NCI-H748 (cell line): ENCODE results near the gene COL4A1.
A peak's percentile ranks its signal among the peaks of the same experiment; 100 is the strongest.

ENCODE experiments used
- DNase-seq: peaks from one replicate; lab custom pipeline; 2025; ENCODE audit not compliant: unreplicated experiment; lab: John Stamatoyannopoulos, UW

COL4A1 gene

DNA sequence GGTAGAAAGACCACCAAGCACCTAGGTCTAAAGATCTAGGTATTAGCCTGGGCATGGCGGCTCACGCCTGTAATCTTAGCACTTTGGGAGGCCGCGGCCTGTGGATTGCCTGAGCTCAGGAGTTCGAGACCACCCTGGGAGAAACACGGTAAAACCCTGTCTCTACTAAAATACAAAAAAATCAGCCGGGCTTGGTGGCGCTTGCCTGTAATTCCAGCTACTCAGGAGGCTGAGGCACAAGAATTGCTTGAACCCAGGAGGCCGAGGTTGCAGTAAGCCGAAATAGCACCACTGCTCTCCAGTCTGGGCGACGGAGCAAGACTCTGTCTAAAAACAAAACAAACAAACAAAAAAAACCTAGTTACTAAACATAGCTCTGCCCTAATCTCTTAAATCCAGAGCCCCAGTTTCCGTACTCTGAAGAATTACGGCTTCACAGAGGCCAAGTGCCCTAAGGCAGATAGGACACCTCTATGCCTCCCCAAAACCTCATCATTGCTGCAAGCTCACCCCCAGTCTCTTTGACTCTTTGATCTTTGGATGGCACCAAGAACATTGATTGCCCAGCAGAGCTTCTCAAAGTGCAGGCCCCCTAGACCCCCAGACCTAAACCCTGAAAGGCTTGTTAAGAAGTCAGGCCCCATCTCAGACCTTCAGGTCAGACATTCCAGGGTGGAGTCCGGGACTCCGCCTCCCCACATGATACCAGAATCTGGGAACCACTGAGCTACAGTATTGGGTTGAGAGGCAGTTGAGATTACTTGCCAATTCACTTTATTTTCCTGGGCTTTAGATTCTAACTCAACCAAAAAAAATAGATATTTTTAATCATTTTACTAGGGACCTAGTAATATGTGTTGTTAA lies 2.9 kb upstream of the COL4A1 start:
- no peak for DNase-seq

DNA sequence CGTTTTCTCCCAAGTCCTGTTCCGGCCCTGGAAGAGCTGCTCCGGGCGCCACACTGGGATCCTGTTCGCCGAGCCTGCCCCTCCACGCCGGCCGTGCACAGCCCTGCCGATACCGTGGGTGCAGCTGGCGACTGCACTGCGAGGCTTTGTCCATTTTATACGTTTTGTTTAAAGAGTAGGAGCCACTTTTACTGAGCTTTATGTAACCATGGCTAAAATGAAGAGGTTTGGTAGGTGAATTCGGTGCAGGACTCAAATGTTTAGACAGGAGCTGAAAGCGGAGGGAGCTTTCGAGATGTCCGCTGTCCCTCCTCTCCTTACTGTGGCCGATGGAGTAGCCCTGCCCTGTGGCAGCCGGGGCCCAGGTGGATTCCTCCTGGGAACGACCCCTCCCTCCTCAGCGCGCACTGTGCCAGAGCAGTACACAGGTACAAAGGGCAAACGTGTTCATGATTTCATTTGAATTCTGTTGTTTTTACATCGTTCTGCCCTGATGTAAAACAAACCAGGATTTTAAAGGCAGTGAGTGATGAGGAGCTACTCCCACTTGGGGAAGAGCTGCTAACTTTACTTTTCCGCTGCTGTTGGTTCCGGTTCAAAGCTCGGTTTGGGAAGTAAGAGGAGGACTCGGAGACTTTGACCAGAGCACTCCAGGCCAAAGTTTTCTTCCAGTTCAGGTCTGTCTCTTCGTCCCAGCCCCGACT lies 1.9 kb upstream of the COL4A1 start:
- DNase-seq: peak; percentile 57

- peak; percentile 58 for DNase-seq
Measured at GRCh38 chr13:110307767-110308655, 1.1 kb upstream of the COL4A1 start.

GRCh38 chr13:110306340-110306959 lies 507 bp downstream of the COL4A1 start:
- no peak for DNase-seq

DNA sequence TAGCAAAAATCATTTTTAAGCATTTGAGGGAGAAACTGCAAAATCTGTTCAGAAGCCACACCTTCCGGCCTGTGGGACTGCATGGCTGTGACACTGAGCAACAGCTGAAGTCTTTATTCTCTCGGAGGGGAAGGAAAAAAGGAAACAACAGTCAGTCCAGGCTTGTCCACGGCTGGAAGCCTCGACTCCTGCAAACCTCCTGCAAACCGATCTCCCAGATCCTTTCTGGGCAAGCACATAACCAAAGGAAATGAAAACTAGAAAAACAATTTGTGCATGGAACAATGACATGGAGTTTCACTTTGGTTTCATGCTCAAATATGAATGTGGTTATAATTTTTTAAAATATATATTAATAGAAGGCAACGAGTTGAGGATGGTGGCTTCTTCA lies 1.0 kb downstream of the COL4A1 start:
- no peak for DNase-seq

DNA sequence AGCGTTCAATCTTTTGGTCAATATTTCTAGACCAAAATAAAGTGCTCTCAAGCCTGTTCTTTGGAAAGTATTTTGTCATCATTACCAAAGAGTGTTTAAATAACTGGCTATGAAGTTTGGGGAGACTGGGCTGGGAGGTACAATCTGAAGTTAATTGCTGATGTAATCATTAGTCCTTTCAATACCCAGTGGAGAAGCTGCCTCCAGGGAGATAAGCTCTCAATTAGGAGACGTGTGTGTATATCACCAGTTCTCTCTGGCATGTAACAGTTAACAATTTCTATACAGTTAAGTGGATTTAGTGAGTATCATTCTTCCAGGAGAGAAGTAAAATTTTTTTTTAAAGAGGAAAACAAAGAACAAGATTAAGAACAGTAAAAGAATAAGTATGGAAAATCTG lies 1.4 kb downstream of the COL4A1 start:
- DNase-seq: no peak

GRCh38 chr13:110305001-110305400 lies 2.0 kb downstream of the COL4A1 start:
- DNase-seq: no peak

GRCh38 chr13:110304256-110304655 lies 2.7 kb downstream of the COL4A1 start:
- no peak for DNase-seq

DNA sequence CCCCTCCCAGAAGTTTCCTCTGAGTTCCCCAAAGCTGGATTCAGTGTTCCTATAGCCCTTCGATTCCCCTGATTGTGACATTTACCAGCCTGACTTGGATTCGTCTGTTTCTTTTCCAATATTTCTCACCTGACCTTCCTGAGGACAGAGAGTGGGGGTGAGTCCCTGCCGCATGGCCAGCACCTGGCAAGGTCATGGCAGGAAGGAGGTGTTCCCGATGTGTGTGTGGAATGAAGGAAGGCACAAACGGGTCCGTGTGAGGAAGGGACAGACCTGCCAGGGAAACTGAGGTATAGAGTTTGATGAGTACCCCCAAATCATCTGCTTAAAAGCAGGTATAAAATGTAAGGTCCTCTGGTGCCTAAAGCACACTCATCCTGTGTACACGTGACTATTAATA lies 3.3 kb downstream of the COL4A1 start:
- no peak for DNase-seq

GRCh38 chr13:110302997-110303396 lies 4.0 kb downstream of the COL4A1 start:
- DNase-seq: no peak

- DNase-seq: no peak
Measured at GRCh38 chr13:110301606-110302553, 5.1 kb downstream of the COL4A1 start.

DNA sequence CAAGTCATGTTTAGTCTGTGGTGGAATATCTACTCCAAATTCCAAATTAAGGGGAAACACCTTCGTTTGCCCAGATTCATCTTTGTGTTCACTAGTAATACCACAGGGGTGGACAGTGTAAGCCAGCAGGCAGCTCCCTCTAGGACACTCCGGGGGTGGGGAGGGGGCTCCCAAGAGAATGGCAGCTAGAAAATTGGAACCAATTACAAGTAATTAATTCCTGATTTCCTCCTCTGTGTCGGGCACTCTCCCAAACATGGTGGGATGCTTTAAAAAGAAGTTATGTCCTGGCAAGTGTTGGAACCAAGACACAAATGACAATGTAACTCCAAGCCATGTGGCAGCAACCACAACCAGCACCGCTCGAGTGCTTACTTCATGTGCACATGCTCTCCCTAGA lies 5.9 kb downstream of the COL4A1 start:
- no peak for DNase-seq

DNA sequence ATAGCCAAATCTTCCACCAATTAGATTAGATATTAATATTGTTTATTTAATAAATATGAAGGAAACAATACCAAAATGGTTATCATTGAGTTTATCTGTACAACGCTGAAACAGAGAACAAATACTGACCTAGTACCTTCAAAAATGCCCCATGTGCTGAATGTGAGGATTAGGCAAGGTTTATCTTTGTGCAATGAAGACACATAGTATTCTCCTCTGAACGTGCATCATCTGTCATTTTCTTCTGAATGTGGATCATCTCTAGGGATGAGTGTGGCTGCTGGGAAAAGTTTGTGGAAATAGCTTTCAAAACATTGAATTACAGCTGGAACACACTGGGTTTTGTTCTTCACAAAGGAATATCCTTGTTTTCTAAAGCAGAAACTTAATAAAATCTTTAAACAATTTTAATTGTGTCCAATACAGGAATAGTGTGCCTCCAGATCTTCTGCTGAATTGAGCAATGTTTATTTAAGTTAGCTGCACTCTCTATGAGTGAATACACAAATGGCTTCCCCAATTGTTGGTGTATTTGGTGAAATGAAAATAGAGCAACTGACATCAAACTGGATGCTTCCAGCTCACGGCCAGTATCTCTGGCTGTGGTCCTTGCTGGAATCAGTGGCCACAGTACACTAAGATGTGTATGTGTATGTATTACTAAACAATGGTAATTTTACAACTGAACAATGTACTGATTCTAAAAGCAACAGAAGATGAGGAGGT lies 6.7 kb downstream of the COL4A1 start:
- no peak for DNase-seq

- DNase-seq: no peak
Measured at GRCh38 chr13:110299283-110299840, 7.6 kb downstream of the COL4A1 start.

- DNase-seq: no peak
Measured at GRCh38 chr13:110298505-110299282, 8.3 kb downstream of the COL4A1 start.

DNA sequence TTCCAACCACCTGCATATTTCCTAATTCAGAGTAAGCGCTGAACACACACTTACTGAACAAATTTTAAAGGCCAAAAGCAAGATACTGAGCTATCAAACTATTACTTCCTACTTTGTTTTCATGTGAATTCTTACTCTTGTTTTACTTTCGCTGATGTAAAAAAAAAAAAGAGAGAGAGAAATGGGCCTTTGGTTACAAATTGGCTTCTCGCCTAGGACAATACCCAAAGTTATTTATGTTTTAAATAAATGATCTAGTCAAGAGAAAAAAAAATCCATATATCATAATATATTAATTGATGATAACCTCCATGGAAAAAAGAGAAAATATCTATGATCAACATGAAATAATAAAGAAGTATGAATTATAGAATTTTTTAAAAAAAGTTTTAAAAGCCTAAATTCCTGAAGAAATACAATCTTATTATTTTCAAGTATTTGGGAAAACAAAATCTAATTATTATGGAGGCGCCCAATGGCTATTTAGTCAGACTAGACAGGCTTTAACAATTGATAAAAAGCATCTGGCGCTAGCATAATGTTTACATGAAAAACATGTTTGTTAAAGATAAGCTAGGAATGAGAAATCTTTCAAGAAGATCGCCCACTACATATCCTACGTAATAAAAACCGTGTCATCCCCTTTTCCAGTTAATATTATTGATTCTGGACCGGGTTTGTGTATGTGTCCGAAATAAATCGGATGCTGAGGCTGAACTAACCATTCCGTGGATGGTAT lies 9.0 kb downstream of the COL4A1 start:
- DNase-seq: no peak

GRCh38 chr13:110297011-110297410 lies 9.9 kb downstream of the COL4A1 start:
- DNase-seq: no peak
